Heart left ventricle (tissue), 16 donors: ENCODE results near the gene BHLHE40. TPM values are rescaled to one million over a fixed set of nuclear protein-coding genes. Genes with fewer than 3 reads are reported as not detected.

ENCODE experiments used
- ATAC-seq, 4 donors: fragments of 200-7000 bp; cut with Tn5 transposase; one replicate each; pipeline ENCODE4 v1.9.1; 2020 to 2022; ENCODE audit warnings: moderate library complexity in 4 of 4, mild to moderate bottlenecking in 3 of 4, moderate number of reproducible peaks in 1 of 4
- DNase-seq, 5 donors: peaks; one replicate each; pipeline ENCODE4 v3.0.0-alpha.2; 2020
- H3K27ac ChIP-seq, 12 donors: fragments of 200-600 bp; sonication (generic) in 4 of 12; one replicate each; pipeline versions ENCODE4 v1.5.0 to v1.8.0; 2016 to 2022; ENCODE audit warnings: mild to moderate bottlenecking in 2 of 12
- H3K27me3 ChIP-seq, 9 donors: fragments of 200-600 bp; sonication (generic) in 2 of 9; one replicate each; pipeline versions ENCODE4 v1.5.1 to v1.8.0; 2016 to 2022; ENCODE audit warnings: mild to moderate bottlenecking in 3 of 9
- H3K36me3 ChIP-seq, 9 donors: fragments of 200-600 bp; sonication (generic) in 2 of 9; one replicate each; pipeline versions ENCODE4 v1.5.0 to v1.8.0; 2018 to 2022; ENCODE audit warnings: mild to moderate bottlenecking in 2 of 9
- H3K4me1 ChIP-seq, 12 donors: fragments of 200-600 bp; sonication (generic) in 4 of 12; one replicate each; pipeline versions ENCODE4 v1.5.0 to v1.8.0; 2016 to 2022; ENCODE audit warnings: mild to moderate bottlenecking in 3 of 12
- H3K4me3 ChIP-seq, 12 donors: fragments of 200-600 bp; sonication (generic) in 4 of 12; one replicate each; pipeline versions ENCODE4 v1.5.0 to v1.8.0; 2017 to 2022; ENCODE audit warnings: mild to moderate bottlenecking in 9 of 12, moderate library complexity in 4 of 12
- H3K9me3 ChIP-seq, 12 donors: fragments of 200-600 bp; sonication (generic) in 4 of 12; one replicate each; pipeline versions ENCODE4 v1.5.0 to v1.8.0; 2016 to 2022; ENCODE audit warnings: mild to moderate bottlenecking in 1 of 12
- POLR2A ChIP-seq, 2 donors: fragments of 450-650 bp; IDR thresholded peaks; one replicate each; pipeline ENCODE4 v1.6.1; 2017; ENCODE audit warnings: antibody characterized with exemption in 2 of 2, mild to moderate bottlenecking in 2 of 2, moderate library complexity in 2 of 2
- WGBS, 4 donors: extraction: QIAGEN DNeasy Blood & Tissue Kit in 2 of 4; methylation state at CpG; one replicate each; pipeline versions ENCODE4 v1.1.5 to v1.1.7; 2013 to 2018; 5-methylcytosine and 5-hydroxymethylcytosine counted together
- intact Hi-C, 10 donors: fragments of 100-400 bp; cut with DNase I; formaldehyde crosslinking; loops; one replicate each; pipeline versions ENCODE4 v1.11.1 to v1.14.2; 2022
- polyA plus RNA-seq, 2 donors: library from polyadenylated mRNA; stranded (reverse); fragments of 200-250 nt; gene quantifications; one replicate each; pipeline ENCODE4 v1.2.3, GENCODE V29; 2013
- total RNA-seq, 9 donors: library from RNA; depleted of rRNA in 2 of 9; stranded (reverse); fragments of >200 nt in 2 of 9; fragmentation: NEBNext Ultra II Directional in 3 of 9; extraction: Animal tissue kit (Norgen Biotek cat#: 25700) in 3 of 9; gene quantifications; one replicate each; pipeline versions ENCODE4 v1.1.0 to v1.2.4, GENCODE V29; 2016 to 2023
- TF ChIP-seq, protein P1 (sequence below), 12 donors: fragments of 200-600 bp; sonication (generic) in 4 of 12; IDR thresholded peaks; one replicate each; pipeline versions ENCODE4 v1.5.0 to v1.8.0; 2018 to 2022; ENCODE audit warnings: antibody characterized with exemption in 12 of 12, mild to moderate bottlenecking in 5 of 12
- donor health status: ischemic (EF 13 %, LVEDD 7.1; RV severe dilation, severe dysfunction).
- donor health status: healthy with polysubstance abuse.
- donor health status: DM: no; HTN: yes; CAD: no.
- donor health status: DM: no; HTN: no; CAD: no.
- donor health status: ischemic (EF 25% LVEDD 6.9; RV normal size, moderate dysfunction).
- donor health status: ischemic (EF 25% LVEDD 5.7; RV mildly dilated, moderate dysfunction).
- donor health status: healthy.
- donor health status: DM: yes; HTN: yes; CAD: no.
- donor health status: ischemic (EF 35%, LVEDD 5.7; RV mildly dilated, moderate dysfunction).
- donor health status: nonischemic (EF 11% LVEDD 7.7; RV severe dilation, severe dysfunction).
- donor health status: DM: yes; HTN: yes; CAD: no.
- donor health status: PGD.
- donor health status: ischemic (EF 29% LVEDD 5.4; RV normal size, mild dysfunction).
- donor health status: nonischemic (EF 23%, LVEDD 6.1; RV moderate dilation, normal function).

The BHLHE40 gene
- total and polyA plus RNA-seq, 11 donors, result 8.5 to 109 (median 33.8) TPM

- Histone ChIP-seq H3K27ac (no peak overlapping the region), H3K27me3 (no peaks in the 10 kb centered on the region), H3K36me3 (no peaks in the 10 kb centered on the region), H3K4me1 (peaks cover 0 to 12% (median 8%) of the 10 kb centered on the region in 12 donors), H3K9me3 (peaks cover 0 to 3% (median 0%) of the 10 kb centered on the region in 12 donors), H3K4me3 (no peak overlapping the region)
- DNase-seq (no peak), ATAC-seq (no peak)
- 92 to 95% (median 94%) methylated on average over 3 of the region's 3 CpGs for WGBS, 4 donors
- intact Hi-C loops, result loop anchor here in 1 of 10 donors (5.0 kb wide), 2 partner anchors 100 to 255 kb away; no protein-coding TSS in a partner anchor
- TF ChIP-seq, protein P1, sequence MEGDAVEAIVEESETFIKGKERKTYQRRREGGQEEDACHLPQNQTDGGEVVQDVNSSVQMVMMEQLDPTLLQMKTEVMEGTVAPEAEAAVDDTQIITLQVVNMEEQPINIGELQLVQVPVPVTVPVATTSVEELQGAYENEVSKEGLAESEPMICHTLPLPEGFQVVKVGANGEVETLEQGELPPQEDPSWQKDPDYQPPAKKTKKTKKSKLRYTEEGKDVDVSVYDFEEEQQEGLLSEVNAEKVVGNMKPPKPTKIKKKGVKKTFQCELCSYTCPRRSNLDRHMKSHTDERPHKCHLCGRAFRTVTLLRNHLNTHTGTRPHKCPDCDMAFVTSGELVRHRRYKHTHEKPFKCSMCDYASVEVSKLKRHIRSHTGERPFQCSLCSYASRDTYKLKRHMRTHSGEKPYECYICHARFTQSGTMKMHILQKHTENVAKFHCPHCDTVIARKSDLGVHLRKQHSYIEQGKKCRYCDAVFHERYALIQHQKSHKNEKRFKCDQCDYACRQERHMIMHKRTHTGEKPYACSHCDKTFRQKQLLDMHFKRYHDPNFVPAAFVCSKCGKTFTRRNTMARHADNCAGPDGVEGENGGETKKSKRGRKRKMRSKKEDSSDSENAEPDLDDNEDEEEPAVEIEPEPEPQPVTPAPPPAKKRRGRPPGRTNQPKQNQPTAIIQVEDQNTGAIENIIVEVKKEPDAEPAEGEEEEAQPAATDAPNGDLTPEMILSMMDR (IDR thresholded peaks at IDR 0.05), result no peak
- no peak for TF ChIP-seq POLR2A (IDR thresholded peaks at IDR 0.05)
Measured at GRCh38 chr3:4971838-4972237, 7.4 kb upstream of the BHLHE40 start.

- no peak for DNase-seq
- intact Hi-C loops, result loop anchor here in 1 of 10 donors (5.0 kb wide), 2 partner anchors 101 to 256 kb away; no protein-coding TSS in a partner anchor
Measured at GRCh38 chr3:4972652-4973643, 6.3 kb upstream of the BHLHE40 start.

GRCh38 chr3:4974154-4974553, 5.1 kb upstream of the BHLHE40 start:
- DNase-seq, result no peak
- WGBS, 4 donors, result 92 to 95% (median 94%) methylated on average over 2 of the region's 2 CpGs

More at GRCh38 chr3:4972652-4973643, 6.3 kb upstream of the BHLHE40 start:
- no peak overlapping the region for H3K4me3 ChIP-seq
- TF ChIP-seq, protein P1 (IDR thresholded peaks at IDR 0.05), result no peak
- TF ChIP-seq POLR2A (IDR thresholded peaks at IDR 0.05), result no peak
- no peak for ATAC-seq
- peaks cover 0 to 3% (median 0%) of the 10 kb centered on the region in 12 donors for H3K9me3 ChIP-seq
- no peak overlapping the region for H3K27ac ChIP-seq
- no peaks in the 10 kb centered on the region for H3K27me3 ChIP-seq
- peaks cover 0 to 22% (median 14%) of the 10 kb centered on the region in 12 donors for H3K4me1 ChIP-seq
- WGBS, 4 donors, result 84 to 88% (median 87%) methylated on average over 9 of the region's 9 CpGs
- no peaks in the 10 kb centered on the region for H3K36me3 ChIP-seq

More at GRCh38 chr3:4974154-4974553, 5.1 kb upstream of the BHLHE40 start:
- no peaks in the 10 kb centered on the region for H3K27me3 ChIP-seq
- no peak overlapping the region for H3K27ac ChIP-seq
- H3K4me1 ChIP-seq, result peaks cover 0 to 24% (median 14%) of the 10 kb centered on the region in 12 donors
- TF ChIP-seq, protein P1 (IDR thresholded peaks at IDR 0.05), result no peak
- no peak for TF ChIP-seq POLR2A (IDR thresholded peaks at IDR 0.05)
- H3K4me3 ChIP-seq, result no peak overlapping the region
- ATAC-seq, result no peak
- no peaks in the 10 kb centered on the region for H3K36me3 ChIP-seq
- H3K9me3 ChIP-seq, result peaks cover 0 to 3% (median 0%) of the 10 kb centered on the region in 12 donors
- intact Hi-C loops, result loop anchor here in 1 of 10 donors (5.0 kb wide), 2 partner anchors 102 to 257 kb away; no protein-coding TSS in a partner anchor
